HepG2 (cell line): ENCODE measurements around the gene AHSA1. TPM values are rescaled to one million over a fixed set of nuclear protein-coding genes. Genes with fewer than 3 reads are reported as not detected.

Experiments
- ASH2L ChIP-seq: fragments of 300-600, 200-600 bp; sonication (generic); IDR thresholded peaks from 2 replicates; pipeline ENCODE4 v1.7.0; 2017; ENCODE audit warnings: low read depth, mild to moderate bottlenecking, moderate library complexity, mixed read lengths, low read length; ENCODE audit not compliant: insufficient read length
- EZH2 ChIP-seq: conservative IDR thresholded peaks from 2 replicates; pipeline ENCODE4 v1.6.1; 2012; ENCODE audit warnings: mild to moderate bottlenecking, low read depth, low read length, moderate library complexity
- HDAC2 ChIP-seq: sonication (generic); formaldehyde crosslinking; IDR thresholded peaks from 2 replicates; pipeline ENCODE4 v1.4.0; 2020; ENCODE audit warnings: missing genetic modification reagents
- ISX ChIP-seq: sonication (generic); formaldehyde crosslinking; conservative IDR thresholded peaks from 2 replicates; pipeline ENCODE4 v1.5.0; 2020; ENCODE audit warnings: missing genetic modification reagents
- KAT2B ChIP-seq: fragments of 150-350 bp; IDR thresholded peaks from 2 replicates; pipeline ENCODE4 v1.6.1; 2014; ENCODE audit warnings: low read depth, low read length, borderline replicate concordance
- MLLT10 ChIP-seq: sonication (generic); formaldehyde crosslinking; IDR thresholded peaks from 2 replicates; pipeline ENCODE4 v1.4.0; 2020; ENCODE audit warnings: missing genetic modification reagents
- ZFP37 ChIP-seq: sonication (generic); formaldehyde crosslinking; IDR thresholded peaks from 2 replicates; pipeline ENCODE4 v1.4.0; 2020; ENCODE audit warnings: missing genetic modification reagents, borderline replicate concordance
- ZNF530 ChIP-seq: sonication (generic); formaldehyde crosslinking; IDR thresholded peaks from 2 replicates; pipeline ENCODE4 v1.5.0; 2020; ENCODE audit warnings: low read depth, mild to moderate bottlenecking, missing genetic modification reagents
- ZNF567 ChIP-seq: sonication (generic); formaldehyde crosslinking; IDR thresholded peaks from 2 replicates; pipeline ENCODE4 v1.8.1; 2023; ENCODE audit warnings: mild to moderate bottlenecking, missing genetic modification reagents, borderline replicate concordance
- ZNF614 ChIP-seq: IDR thresholded peaks from 2 replicates; pipeline ENCODE4 v1.6.1; 2018; ENCODE audit warnings: missing biosample characterization, missing genetic modification reagents, inconsistent platforms, borderline replicate concordance
- ZNF83 ChIP-seq: sonication (generic); formaldehyde crosslinking; IDR thresholded peaks from 2 replicates; pipeline ENCODE4 v1.4.0; 2020; ENCODE audit warnings: missing genetic modification reagents, mild to moderate bottlenecking, borderline replicate concordance
- polyA plus RNA-seq, 8 experiments: library from polyadenylated mRNA; depleted of rRNA in 3 of 8; stranded (reverse) in 7 of 8; unstranded in 1 of 8; fragments of >200 nt; fragmentation: Illumina TruSeq in 4 of 8; extraction: Trizol in 4 of 8; gene quantifications; 2 replicates each; pipeline versions ENCODE4 v1.2.1 to v1.2.3, GENCODE V29; 2011 to 2016; ENCODE audit warnings: low read depth in 4 of 8, missing spikeins in 1 of 8, mixed read lengths in 1 of 8; ENCODE audit not compliant: insufficient read depth in 1 of 8
- total RNA-seq, 5 experiments: library from RNA; depleted of rRNA; stranded (reverse); fragments of >200 nt; fragmentation: Illumina TruSeq; extraction: Trizol; gene quantifications; 2 replicates each; pipeline ENCODE4 v1.2.3, GENCODE V29; 2016; ENCODE audit warnings: low read depth in 1 of 5
- TF ChIP-seq, protein P1 (sequence below): sonication (generic); formaldehyde crosslinking; IDR thresholded peaks from 2 replicates; pipeline ENCODE4 v1.5.0; 2020; ENCODE audit warnings: mild to moderate bottlenecking, missing genetic modification reagents
- TF ChIP-seq, protein P2 (sequence below): sonication (generic); formaldehyde crosslinking; IDR thresholded peaks from 2 replicates; pipeline ENCODE4 v1.5.0; 2020; ENCODE audit warnings: mild to moderate bottlenecking, missing genetic modification reagents, moderate library complexity
- TF ChIP-seq, protein P3 (sequence below): sonication (generic); formaldehyde crosslinking; IDR thresholded peaks from 2 replicates; pipeline ENCODE4 v1.8.1; 2022; ENCODE audit warnings: low read depth, mild to moderate bottlenecking, missing genetic modification reagents
- TF ChIP-seq, protein P4 (sequence below): sonication (generic); formaldehyde crosslinking; IDR thresholded peaks from 2 replicates; pipeline ENCODE4 v1.4.0; 2020; ENCODE audit warnings: missing genetic modification reagents, borderline replicate concordance

Gene AHSA1
- total and polyA plus RNA-seq, 2 of the 13 experiments (the other 11 are each of a cell fraction or from before 2014, with no cell fraction given), result 113 to 241 TPM

DNA sequence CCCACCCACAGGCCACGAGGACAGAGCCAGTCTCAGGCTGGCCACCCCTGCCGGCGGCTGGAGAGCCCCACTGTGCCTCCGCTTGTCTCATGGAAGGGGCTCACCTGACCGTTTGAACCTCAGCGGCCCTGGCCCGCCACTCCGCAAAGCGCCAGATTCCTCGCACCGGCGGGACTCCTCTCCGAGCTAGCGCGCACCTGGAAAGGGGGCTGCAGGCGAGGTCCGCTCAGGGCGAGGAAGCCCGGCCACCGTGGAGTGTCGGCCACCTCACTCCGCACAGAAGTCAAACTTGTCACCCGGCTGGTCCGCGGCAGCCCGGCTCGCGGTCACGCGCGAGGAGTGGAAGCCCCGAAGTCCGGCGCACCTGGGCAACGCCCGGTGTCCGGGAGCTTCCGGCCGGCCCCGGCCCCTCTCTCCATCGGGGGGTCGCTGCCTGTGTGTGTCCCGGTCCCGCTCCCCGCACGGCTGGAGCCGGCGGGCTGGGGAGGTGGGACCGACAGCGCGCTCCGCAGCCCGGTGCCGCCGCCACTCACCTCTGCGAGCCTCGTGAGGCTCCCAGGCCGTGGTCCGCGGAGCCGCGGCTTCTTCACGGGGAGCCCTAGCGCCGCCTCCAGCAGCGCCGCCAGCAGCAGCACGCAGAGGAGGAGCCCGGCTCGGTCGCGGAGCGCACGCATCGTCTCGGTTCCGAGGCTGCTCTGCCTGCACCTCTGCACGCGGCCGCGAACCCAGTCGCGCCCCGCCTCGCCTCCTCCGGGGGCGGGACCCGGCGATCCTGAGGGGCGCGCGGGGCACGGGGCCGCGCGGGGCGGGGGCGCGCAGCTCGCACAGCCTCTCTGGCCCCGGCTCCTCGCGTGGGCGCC lies 40.5 kb downstream of the AHSA1 start, which contains the start of gene ISM2 (continued):
- TF ChIP-seq KAT2B (no peak), ZNF614 (CRISPR knock-in tag) (no peak), MLLT10 (CRISPR knock-in tag) (no peak), EZH2 (no peak), ASH2L (no peak), HDAC2 (CRISPR knock-in tag) (peak; percentile 36; the same call in 1 of the 2 replicates), ZFP37 (CRISPR knock-in tag) (no peak), ISX (CRISPR knock-in tag) (no peak; the same call in 1 of the 2 replicates), ZNF83 (CRISPR knock-in tag) (no peak), ZNF530 (CRISPR knock-in tag) (0 out of 2 replicates have a peak, but pooled peaks have one; percentile 17), ZNF567 (CRISPR knock-in tag) (no peak)
- TF ChIP-seq, protein P1, sequence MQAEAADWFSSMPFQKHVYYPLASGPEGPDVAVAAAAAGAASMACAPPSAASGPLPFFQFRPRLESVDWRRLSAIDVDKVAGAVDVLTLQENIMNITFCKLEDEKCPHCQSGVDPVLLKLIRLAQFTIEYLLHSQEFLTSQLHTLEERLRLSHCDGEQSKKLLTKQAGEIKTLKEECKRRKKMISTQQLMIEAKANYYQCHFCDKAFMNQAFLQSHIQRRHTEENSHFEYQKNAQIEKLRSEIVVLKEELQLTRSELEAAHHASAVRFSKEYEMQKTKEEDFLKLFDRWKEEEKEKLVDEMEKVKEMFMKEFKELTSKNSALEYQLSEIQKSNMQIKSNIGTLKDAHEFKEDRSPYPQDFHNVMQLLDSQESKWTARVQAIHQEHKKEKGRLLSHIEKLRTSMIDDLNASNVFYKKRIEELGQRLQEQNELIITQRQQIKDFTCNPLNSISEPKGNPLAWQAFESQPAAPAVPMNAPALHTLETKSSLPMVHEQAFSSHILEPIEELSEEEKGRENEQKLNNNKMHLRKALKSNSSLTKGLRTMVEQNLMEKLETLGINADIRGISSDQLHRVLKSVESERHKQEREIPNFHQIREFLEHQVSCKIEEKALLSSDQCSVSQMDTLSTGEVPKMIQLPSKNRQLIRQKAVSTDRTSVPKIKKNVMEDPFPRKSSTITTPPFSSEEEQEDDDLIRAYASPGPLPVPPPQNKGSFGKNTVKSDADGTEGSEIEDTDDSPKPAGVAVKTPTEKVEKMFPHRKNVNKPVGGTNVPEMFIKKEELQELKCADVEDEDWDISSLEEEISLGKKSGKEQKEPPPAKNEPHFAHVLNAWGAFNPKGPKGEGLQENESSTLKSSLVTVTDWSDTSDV (CRISPR knock-in tag), result no peak
- TF ChIP-seq, protein P2, sequence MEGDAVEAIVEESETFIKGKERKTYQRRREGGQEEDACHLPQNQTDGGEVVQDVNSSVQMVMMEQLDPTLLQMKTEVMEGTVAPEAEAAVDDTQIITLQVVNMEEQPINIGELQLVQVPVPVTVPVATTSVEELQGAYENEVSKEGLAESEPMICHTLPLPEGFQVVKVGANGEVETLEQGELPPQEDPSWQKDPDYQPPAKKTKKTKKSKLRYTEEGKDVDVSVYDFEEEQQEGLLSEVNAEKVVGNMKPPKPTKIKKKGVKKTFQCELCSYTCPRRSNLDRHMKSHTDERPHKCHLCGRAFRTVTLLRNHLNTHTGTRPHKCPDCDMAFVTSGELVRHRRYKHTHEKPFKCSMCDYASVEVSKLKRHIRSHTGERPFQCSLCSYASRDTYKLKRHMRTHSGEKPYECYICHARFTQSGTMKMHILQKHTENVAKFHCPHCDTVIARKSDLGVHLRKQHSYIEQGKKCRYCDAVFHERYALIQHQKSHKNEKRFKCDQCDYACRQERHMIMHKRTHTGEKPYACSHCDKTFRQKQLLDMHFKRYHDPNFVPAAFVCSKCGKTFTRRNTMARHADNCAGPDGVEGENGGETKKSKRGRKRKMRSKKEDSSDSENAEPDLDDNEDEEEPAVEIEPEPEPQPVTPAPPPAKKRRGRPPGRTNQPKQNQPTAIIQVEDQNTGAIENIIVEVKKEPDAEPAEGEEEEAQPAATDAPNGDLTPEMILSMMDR (CRISPR knock-in tag), result no peak
- TF ChIP-seq, protein P3, sequence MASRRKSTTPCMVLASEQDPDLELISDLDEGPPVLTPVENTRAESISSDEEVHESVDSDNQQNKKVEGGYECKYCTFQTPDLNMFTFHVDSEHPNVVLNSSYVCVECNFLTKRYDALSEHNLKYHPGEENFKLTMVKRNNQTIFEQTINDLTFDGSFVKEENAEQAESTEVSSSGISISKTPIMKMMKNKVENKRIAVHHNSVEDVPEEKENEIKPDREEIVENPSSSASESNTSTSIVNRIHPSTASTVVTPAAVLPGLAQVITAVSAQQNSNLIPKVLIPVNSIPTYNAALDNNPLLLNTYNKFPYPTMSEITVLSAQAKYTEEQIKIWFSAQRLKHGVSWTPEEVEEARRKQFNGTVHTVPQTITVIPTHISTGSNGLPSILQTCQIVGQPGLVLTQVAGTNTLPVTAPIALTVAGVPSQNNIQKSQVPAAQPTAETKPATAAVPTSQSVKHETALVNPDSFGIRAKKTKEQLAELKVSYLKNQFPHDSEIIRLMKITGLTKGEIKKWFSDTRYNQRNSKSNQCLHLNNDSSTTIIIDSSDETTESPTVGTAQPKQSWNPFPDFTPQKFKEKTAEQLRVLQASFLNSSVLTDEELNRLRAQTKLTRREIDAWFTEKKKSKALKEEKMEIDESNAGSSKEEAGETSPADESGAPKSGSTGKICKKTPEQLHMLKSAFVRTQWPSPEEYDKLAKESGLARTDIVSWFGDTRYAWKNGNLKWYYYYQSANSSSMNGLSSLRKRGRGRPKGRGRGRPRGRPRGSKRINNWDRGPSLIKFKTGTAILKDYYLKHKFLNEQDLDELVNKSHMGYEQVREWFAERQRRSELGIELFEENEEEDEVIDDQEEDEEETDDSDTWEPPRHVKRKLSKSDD (CRISPR knock-in tag), result 0 out of 2 replicates have a peak, but pooled peaks have one; percentile 14
- TF ChIP-seq, protein P4, sequence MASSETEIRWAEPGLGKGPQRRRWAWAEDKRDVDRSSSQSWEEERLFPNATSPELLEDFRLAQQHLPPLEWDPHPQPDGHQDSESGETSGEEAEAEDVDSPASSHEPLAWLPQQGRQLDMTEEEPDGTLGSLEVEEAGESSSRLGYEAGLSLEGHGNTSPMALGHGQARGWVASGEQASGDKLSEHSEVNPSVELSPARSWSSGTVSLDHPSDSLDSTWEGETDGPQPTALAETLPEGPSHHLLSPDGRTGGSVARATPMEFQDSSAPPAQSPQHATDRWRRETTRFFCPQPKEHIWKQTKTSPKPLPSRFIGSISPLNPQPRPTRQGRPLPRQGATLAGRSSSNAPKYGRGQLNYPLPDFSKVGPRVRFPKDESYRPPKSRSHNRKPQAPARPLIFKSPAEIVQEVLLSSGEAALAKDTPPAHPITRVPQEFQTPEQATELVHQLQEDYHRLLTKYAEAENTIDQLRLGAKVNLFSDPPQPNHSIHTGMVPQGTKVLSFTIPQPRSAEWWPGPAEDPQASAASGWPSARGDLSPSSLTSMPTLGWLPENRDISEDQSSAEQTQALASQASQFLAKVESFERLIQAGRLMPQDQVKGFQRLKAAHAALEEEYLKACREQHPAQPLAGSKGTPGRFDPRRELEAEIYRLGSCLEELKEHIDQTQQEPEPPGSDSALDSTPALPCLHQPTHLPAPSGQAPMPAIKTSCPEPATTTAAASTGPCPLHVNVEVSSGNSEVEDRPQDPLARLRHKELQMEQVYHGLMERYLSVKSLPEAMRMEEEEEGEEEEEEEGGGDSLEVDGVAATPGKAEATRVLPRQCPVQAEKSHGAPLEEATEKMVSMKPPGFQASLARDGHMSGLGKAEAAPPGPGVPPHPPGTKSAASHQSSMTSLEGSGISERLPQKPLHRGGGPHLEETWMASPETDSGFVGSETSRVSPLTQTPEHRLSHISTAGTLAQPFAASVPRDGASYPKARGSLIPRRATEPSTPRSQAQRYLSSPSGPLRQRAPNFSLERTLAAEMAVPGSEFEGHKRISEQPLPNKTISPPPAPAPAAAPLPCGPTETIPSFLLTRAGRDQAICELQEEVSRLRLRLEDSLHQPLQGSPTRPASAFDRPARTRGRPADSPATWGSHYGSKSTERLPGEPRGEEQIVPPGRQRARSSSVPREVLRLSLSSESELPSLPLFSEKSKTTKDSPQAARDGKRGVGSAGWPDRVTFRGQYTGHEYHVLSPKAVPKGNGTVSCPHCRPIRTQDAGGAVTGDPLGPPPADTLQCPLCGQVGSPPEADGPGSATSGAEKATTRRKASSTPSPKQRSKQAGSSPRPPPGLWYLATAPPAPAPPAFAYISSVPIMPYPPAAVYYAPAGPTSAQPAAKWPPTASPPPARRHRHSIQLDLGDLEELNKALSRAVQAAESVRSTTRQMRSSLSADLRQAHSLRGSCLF (CRISPR knock-in tag), result no peak
